K562 (cell line): ENCODE measurements around the gene TRIOBP. TPM values are rescaled to one million over a fixed set of nuclear protein-coding genes. Genes with fewer than 3 reads are reported as not detected.
A peak's percentile ranks its signal among the peaks of the same experiment; 100 is the strongest.

Source experiments
- ARHGAP35 ChIP-seq: fragments of 450-650 bp; IDR thresholded peaks from 2 replicates; pipeline ENCODE4 v1.6.1; 2018; ENCODE audit not compliant: partially characterized antibody
- CBX2 ChIP-seq: fragments of 200-600 bp; sonication (generic); IDR thresholded peaks from one replicate; pipeline ENCODE4 v1.6.1; 2012; ENCODE audit warnings: mild to moderate bottlenecking, low read length, inconsistent platforms; ENCODE audit not compliant: insufficient read depth, poor library complexity, severe bottlenecking
- DPF2 ChIP-seq: fragments of 450-650 bp; IDR thresholded peaks from 2 replicates; pipeline ENCODE4 v1.6.1; 2016
- FOXJ3 ChIP-seq: sonication (generic); formaldehyde crosslinking; IDR thresholded peaks from 2 replicates; pipeline ENCODE4 v1.4.0; 2020; ENCODE audit warnings: mild to moderate bottlenecking, missing genetic modification reagents
- KDM4B ChIP-seq, 2 experiments: fragments of 450-650 bp in 1 of 2; sonication (generic) in 1 of 2; IDR thresholded peaks; 2 replicates each; pipeline ENCODE4 v1.6.1; 2016 to 2017; ENCODE audit warnings: borderline replicate concordance in 2 of 2, antibody characterized with exemption in 1 of 2, low read depth in 1 of 2, mild to moderate bottlenecking in 1 of 2
- PTBP1 ChIP-seq: fragments of 200-400 bp; formaldehyde crosslinking; IDR thresholded peaks from 2 replicates; pipeline ENCODE4 v1.6.1; 2017; ENCODE audit warnings: low read depth, low read length
- RBM34 ChIP-seq: fragments of 200-400 bp; formaldehyde crosslinking; IDR thresholded peaks from 2 replicates; pipeline ENCODE4 v1.6.1; 2018; ENCODE audit warnings: low read length, borderline replicate concordance; ENCODE audit not compliant: insufficient read depth
- SMARCA4 ChIP-seq: fragments of 450-650 bp; IDR thresholded peaks from 2 replicates; pipeline ENCODE4 v1.6.1; 2016
- SOX6 ChIP-seq: fragments of 450-650 bp; IDR thresholded peaks from 2 replicates; pipeline ENCODE4 v1.6.1; 2014; ENCODE audit warnings: mild to moderate bottlenecking
- TEAD1 ChIP-seq, 2 experiments: fragments of 450-650 bp in 1 of 2; sonication (generic) in 1 of 2; formaldehyde crosslinking; IDR thresholded peaks; 2 replicates each; pipeline versions ENCODE4 v1.4.0 to v1.8.0; 2020 to 2022; ENCODE audit warnings: mild to moderate bottlenecking in 2 of 2, missing genetic modification reagents in 1 of 2
- TEAD4 ChIP-seq, 2 experiments: sonication (generic) in 1 of 2; formaldehyde crosslinking in 1 of 2; IDR thresholded peaks; 2 replicates each; pipeline versions ENCODE4 v1.6.1 to v1.8.0; 2012 to 2022; ENCODE audit warnings: borderline replicate concordance in 1 of 2, inconsistent platforms in 1 of 2, low read length in 1 of 2, mild to moderate bottlenecking in 1 of 2, missing genetic modification reagents in 1 of 2
- ZFP36 ChIP-seq: fragments of 150-350 bp; IDR thresholded peaks from 2 replicates; pipeline ENCODE4 v1.6.1; 2018; ENCODE audit warnings: low read length, low read depth; ENCODE audit not compliant: partially characterized antibody
- ZNF77 ChIP-seq: fragments of 250-450 bp; sonication (Bioruptor Pico); IDR thresholded peaks from 2 replicates; pipeline ENCODE4 v1.5.0; 2020
- polyA plus RNA-seq, 8 experiments: library from polyadenylated mRNA; depleted of rRNA in 4 of 8; stranded (reverse) in 5 of 8; unstranded in 3 of 8; fragments of >200 nt; fragmentation: Nextera tagmentation in 2 of 8; fragmentation: Illumina TruSeq in 1 of 8; extraction: Ambion mirVana in 2 of 8; extraction: Trizol in 1 of 8; gene quantifications; 2 replicates each; pipeline versions ENCODE4 v1.2.1 to v1.2.3, GENCODE V29; 2011 to 2014; ENCODE audit warnings: inconsistent platforms in 1 of 8, missing spikeins in 1 of 8
- total RNA-seq, 7 experiments: library from RNA; depleted of rRNA in 6 of 7; stranded (reverse); fragments of >200 nt in 6 of 7; fragmentation: Illumina TruSeq in 2 of 7; extraction: Trizol in 2 of 7; gene quantifications; 2 replicates each; pipeline versions ENCODE4 v1.2.1 to v1.2.3, GENCODE V29; 2011 to 2021; ENCODE audit warnings: low replicate concordance in 1 of 7
- TF ChIP-seq, protein P1 (sequence below): fragments of 200-800 bp; sonication (Bioruptor generic); IDR thresholded peaks from 2 replicates; pipeline ENCODE4 v1.6.1; 2017; ENCODE audit warnings: missing genetic modification characterization, missing compliant biosample characterization
- TF ChIP-seq, protein P2 (sequence below), 2 experiments: fragments of 450-650 bp in 1 of 2; sonication (generic) in 1 of 2; formaldehyde crosslinking in 1 of 2; IDR thresholded peaks; 2 replicates each; pipeline versions ENCODE4 v1.7.1 to v1.9.0; 2016 to 2022; ENCODE audit warnings: inconsistent platforms in 1 of 2, mild to moderate bottlenecking in 1 of 2, missing genetic modification reagents in 1 of 2
- TF ChIP-seq, protein P3 (sequence below): fragments of 450-650 bp; formaldehyde crosslinking; conservative IDR thresholded peaks from 2 replicates; pipeline ENCODE4 v1.4.0; 2022; ENCODE audit warnings: mild to moderate bottlenecking, missing genetic modification characterization

TRIOBP gene
- total and polyA plus RNA-seq, 9 of the 15 experiments (the other 6 are each of a cell fraction or from before 2014, with no cell fraction given), result 0.24 to 13.8 (median 5.5) TPM

DNA sequence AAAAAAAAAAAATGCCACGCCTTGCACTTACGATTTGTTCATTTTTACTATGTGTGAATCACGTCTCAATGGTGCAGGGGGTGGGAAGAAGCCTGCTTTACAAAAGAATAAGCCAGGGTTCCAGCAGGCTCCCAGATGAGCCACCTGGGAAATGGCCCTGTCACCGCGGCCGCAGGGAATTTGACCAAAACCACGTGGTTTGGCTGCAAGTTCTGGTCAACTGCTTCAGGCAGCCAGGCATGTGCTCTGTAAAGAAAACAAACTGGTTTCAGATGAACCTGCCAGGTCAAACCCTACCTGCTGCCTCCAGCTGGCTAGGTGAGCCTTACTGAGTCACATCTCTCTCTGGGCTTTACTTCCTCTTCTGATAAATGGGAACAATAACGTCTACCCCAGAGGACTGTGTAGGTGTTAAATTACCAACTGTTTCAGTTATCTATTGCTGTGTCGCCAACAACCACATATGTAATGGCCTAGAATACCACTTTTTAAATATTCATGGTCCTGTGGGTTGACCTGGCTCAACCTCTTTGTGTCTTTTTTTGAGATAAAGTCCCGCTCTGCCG is 80.4 kb downstream of the TRIOBP start (continued):
- TF ChIP-seq, protein P1, sequence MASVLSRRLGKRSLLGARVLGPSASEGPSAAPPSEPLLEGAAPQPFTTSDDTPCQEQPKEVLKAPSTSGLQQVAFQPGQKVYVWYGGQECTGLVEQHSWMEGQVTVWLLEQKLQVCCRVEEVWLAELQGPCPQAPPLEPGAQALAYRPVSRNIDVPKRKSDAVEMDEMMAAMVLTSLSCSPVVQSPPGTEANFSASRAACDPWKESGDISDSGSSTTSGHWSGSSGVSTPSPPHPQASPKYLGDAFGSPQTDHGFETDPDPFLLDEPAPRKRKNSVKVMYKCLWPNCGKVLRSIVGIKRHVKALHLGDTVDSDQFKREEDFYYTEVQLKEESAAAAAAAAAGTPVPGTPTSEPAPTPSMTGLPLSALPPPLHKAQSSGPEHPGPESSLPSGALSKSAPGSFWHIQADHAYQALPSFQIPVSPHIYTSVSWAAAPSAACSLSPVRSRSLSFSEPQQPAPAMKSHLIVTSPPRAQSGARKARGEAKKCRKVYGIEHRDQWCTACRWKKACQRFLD (CRISPR knock-in tag), result no peak
- TF ChIP-seq, protein P2, sequence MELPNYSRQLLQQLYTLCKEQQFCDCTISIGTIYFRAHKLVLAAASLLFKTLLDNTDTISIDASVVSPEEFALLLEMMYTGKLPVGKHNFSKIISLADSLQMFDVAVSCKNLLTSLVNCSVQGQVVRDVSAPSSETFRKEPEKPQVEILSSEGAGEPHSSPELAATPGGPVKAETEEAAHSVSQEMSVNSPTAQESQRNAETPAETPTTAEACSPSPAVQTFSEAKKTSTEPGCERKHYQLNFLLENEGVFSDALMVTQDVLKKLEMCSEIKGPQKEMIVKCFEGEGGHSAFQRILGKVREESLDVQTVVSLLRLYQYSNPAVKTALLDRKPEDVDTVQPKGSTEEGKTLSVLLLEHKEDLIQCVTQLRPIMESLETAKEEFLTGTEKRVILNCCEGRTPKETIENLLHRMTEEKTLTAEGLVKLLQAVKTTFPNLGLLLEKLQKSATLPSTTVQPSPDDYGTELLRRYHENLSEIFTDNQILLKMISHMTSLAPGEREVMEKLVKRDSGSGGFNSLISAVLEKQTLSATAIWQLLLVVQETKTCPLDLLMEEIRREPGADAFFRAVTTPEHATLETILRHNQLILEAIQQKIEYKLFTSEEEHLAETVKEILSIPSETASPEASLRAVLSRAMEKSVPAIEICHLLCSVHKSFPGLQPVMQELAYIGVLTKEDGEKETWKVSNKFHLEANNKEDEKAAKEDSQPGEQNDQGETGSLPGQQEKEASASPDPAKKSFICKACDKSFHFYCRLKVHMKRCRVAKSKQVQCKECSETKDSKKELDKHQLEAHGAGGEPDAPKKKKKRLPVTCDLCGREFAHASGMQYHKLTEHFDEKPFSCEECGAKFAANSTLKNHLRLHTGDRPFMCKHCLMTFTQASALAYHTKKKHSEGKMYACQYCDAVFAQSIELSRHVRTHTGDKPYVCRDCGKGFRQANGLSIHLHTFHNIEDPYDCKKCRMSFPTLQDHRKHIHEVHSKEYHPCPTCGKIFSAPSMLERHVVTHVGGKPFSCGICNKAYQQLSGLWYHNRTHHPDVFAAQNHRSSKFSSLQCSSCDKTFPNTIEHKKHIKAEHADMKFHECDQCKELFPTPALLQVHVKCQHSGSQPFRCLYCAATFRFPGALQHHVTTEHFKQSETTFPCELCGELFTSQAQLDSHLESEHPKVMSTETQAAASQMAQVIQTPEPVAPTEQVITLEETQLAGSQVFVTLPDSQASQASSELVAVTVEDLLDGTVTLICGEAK (IDR thresholded peaks at IDR 0.05), result no peak
- TF ChIP-seq, protein P2 (CRISPR knock-in tag; IDR thresholded peaks at IDR 0.05), result no peak
- TF ChIP-seq CBX2 (no peak), TEAD4 (IDR thresholded peaks at IDR 0.05; ENCODE audit: low read length) (peak; percentile 42; the same call in 1 of the 2 replicates), TEAD4 (CRISPR knock-in tag; IDR thresholded peaks at IDR 0.05; ENCODE audit: borderline replicate concordance) (no peak), RBM34 (no peak), SMARCA4 (no peak), TEAD1 (CRISPR knock-in tag; IDR thresholded peaks at IDR 0.05) (0 out of 4 replicates have a peak, but pooled peaks of 1 of the 2 experiments have one; percentile 23), KDM4B (IDR thresholded peaks at IDR 0.05; ENCODE audit: borderline replicate concordance in 2 of 2, low read depth in 1 of 2) (no peak), ZFP36 (no peak), ARHGAP35 (no peak), ZNF77 (CRISPR knock-in tag) (no peak), PTBP1 (no peak), SOX6 (peak; percentile 50; the same call in 1 of the 2 replicates), DPF2 (0 out of 2 replicates have a peak, but pooled peaks have one; percentile 34), FOXJ3 (no peak)
- TF ChIP-seq, protein P3, sequence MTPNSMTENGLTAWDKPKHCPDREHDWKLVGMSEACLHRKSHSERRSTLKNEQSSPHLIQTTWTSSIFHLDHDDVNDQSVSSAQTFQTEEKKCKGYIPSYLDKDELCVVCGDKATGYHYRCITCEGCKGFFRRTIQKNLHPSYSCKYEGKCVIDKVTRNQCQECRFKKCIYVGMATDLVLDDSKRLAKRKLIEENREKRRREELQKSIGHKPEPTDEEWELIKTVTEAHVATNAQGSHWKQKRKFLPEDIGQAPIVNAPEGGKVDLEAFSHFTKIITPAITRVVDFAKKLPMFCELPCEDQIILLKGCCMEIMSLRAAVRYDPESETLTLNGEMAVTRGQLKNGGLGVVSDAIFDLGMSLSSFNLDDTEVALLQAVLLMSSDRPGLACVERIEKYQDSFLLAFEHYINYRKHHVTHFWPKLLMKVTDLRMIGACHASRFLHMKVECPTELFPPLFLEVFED, result no peak
